Skeletal muscle tissue (tissue), 4 donors: ENCODE measurements around the gene PTPRK. TPM values are rescaled to one million over a fixed set of nuclear protein-coding genes. Genes with fewer than 3 reads are reported as not detected.
"Not testable (repeated sequence)": the region's sequence is repeated elsewhere in the genome, so short reads cannot be mapped to it uniquely, and the experiment has no call there.

Source experiments
- H3K27ac ChIP-seq: one replicate; pipeline ENCODE4 v1.7.0; 2013; ENCODE audit warnings: mild to moderate bottlenecking, low read depth, low read length, inconsistent platforms
- H3K27me3 ChIP-seq, 3 donors: one replicate each; pipeline ENCODE4 v1.7.0; 2013; ENCODE audit warnings: low read length in 3 of 3; ENCODE audit not compliant: control insufficient read depth in 3 of 3, insufficient read depth in 3 of 3
- H3K36me3 ChIP-seq, 3 donors: one replicate each; pipeline ENCODE4 v1.7.0; 2013; ENCODE audit warnings: low read length in 3 of 3; ENCODE audit not compliant: control insufficient read depth in 3 of 3, insufficient read depth in 3 of 3
- H3K4me1 ChIP-seq, 3 donors: one replicate each; pipeline ENCODE4 v1.7.0; 2013; ENCODE audit warnings: low read length in 3 of 3, mild to moderate bottlenecking in 3 of 3; ENCODE audit not compliant: control insufficient read depth in 3 of 3, insufficient read depth in 3 of 3
- H3K4me3 ChIP-seq, 3 donors: one replicate each; pipeline ENCODE4 v1.7.0; 2013; ENCODE audit warnings: low read length in 3 of 3
- H3K9ac ChIP-seq, 3 donors: one replicate each; pipeline ENCODE4 v1.7.0; 2013; ENCODE audit warnings: low read length in 3 of 3, mild to moderate bottlenecking in 3 of 3, moderate library complexity in 2 of 3, low read depth in 1 of 3
- H3K9me3 ChIP-seq, 3 donors: one replicate each; pipeline ENCODE4 v1.7.0; 2013; ENCODE audit warnings: low read length in 3 of 3; ENCODE audit not compliant: control insufficient read depth in 3 of 3
- total RNA-seq: library from RNA; depleted of rRNA; stranded (reverse); fragments of >200 nt; gene quantifications from one replicate; pipeline ENCODE4 v1.2.3, GENCODE V29; 2014
- donor health status: Osteomylitis.

Gene PTPRK
- total RNA-seq, 1 donor from 2014 or later, result 37.1 TPM

DNA sequence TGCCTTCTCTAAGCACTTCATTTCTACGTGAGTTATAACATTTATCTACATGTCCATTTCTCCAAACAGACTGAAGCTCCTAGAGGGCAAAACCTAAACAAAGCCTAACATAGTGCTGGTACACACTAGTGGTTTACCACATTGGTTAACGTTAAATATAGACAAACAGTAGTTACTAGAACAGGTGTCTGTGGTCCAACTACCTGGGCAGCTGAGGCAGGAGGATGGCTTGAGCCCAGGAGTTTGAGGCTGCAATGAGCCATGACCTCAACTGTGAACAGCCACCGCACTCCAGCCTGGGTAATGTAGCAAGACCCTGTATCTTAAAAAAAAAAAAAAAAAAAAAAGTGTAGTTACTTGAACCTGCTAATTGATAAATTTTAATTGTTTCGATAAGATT, 26.5 kb downstream of the PTPRK start:
- H3K27me3 ChIP-seq, result no peaks in the 10 kb centered on the region
- H3K4me1 ChIP-seq, result peaks cover 4 to 8% (median 5%) of the 10 kb centered on the region in 3 donors
- no peak overlapping the region for H3K4me3 ChIP-seq
- H3K9ac ChIP-seq, result no peak overlapping the region
- H3K36me3 ChIP-seq, result no peaks in the 10 kb centered on the region
- no peak overlapping the region for H3K27ac ChIP-seq
- no peaks in the 10 kb centered on the region for H3K9me3 ChIP-seq

- H3K9ac ChIP-seq, result no peak overlapping the region
- H3K9me3 ChIP-seq, result no peaks in the 10 kb centered on the region
- H3K36me3 ChIP-seq, result no peaks in the 10 kb centered on the region
- H3K27me3 ChIP-seq, result no peaks in the 10 kb centered on the region
- peak overlapping the region; percentile 46 for H3K27ac ChIP-seq
- H3K4me1 ChIP-seq, result peaks cover 4 to 8% (median 5%) of the 10 kb centered on the region in 3 donors
- peak overlapping the region in 1 of 3 donors; percentile 60 for H3K4me3 ChIP-seq
Measured at GRCh38 chr6:128492386-128492785, 28.0 kb downstream of the PTPRK start.

DNA sequence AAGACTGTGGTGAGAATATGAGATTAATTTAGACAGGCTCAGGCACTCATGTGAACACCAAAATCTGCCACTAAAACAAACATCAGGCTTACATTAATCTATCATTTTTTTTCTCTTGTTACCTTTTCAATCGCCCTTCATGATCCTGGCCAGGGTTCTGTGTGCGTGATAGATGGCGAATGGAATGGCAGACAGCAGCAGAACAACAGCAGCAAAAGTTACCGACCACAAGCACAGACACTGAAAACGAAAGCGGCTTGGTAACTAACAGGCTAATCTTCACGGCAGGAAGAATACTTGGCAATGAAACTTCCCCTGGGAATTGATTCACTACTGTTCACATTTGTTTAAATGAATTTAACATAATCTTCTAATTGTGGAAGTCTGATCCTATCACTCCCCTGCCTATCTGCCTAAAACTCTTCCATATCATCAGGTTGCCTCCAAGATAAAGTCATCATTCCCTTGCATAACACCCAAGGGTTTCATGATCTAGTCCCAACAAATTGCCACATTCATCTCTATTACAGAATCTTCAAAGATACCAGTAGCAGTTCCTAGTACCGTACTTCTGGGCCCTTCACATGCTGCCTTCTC, 28.7 kb downstream of the PTPRK start:
- no peaks in the 10 kb centered on the region for H3K36me3 ChIP-seq
- H3K27me3 ChIP-seq, result no peaks in the 10 kb centered on the region
- H3K4me1 ChIP-seq, result peaks cover 4 to 8% (median 5%) of the 10 kb centered on the region in 3 donors
- peak overlapping the region; percentile 66 to 71 (median 69) for H3K9ac ChIP-seq
- peak overlapping the region; percentile 60 to 75 (median 71) for H3K4me3 ChIP-seq
- H3K9me3 ChIP-seq, result no peaks in the 10 kb centered on the region
- peak overlapping the region; percentile 46 for H3K27ac ChIP-seq

DNA sequence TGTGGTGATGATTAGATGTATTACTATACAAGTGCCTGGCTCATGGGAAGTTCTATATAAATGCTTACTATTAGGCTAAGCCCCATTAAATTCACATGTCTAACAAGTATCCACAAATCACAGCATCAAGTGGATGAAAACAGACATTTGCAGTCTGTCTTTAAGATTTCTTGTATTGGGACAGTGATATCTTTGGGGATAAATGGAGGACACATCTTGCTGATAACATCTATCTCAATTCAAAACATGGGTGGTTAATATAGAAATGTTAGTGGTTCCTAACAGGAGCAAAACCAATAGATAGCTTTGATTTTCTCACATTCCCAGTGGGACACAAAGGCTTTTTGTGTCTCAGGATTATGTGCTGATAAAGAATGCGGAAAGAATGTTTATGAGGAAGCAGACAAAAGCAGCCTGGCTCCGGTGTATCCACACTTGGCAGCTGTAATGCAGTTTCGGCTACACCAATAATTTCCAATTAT, 29.3 kb downstream of the PTPRK start:
- Histone ChIP-seq H3K4me3 (peak overlapping the region; percentile 60 to 75 (median 71)), H3K27ac (peak overlapping the region; percentile 46), H3K4me1 (peaks cover 4 to 8% (median 5%) of the 10 kb centered on the region in 3 donors), H3K9ac (peak overlapping the region; percentile 66 to 71 (median 69)), H3K27me3 (no peaks in the 10 kb centered on the region), H3K9me3 (no peaks in the 10 kb centered on the region), H3K36me3 (no peaks in the 10 kb centered on the region)

GRCh38 chr6:128487746-128488145, 32.7 kb downstream of the PTPRK start:
- Histone ChIP-seq H3K9me3 (no peaks in the 10 kb centered on the region), H3K27ac (no peak overlapping the region), H3K36me3 (no peaks in the 10 kb centered on the region), H3K4me1 (peaks cover 4 to 8% (median 5%) of the 10 kb centered on the region in 3 donors), H3K4me3 (no peak overlapping the region), H3K27me3 (no peaks in the 10 kb centered on the region), H3K9ac (no peak overlapping the region)

- Histone ChIP-seq H3K36me3 (no peaks in the 10 kb centered on the region), H3K4me3 (no peak overlapping the region), H3K9me3 (no peaks in the 10 kb centered on the region), H3K27ac (no peak overlapping the region), H3K9ac (no peak overlapping the region), H3K4me1 (peaks cover 2 to 7% (median 4%) of the 10 kb centered on the region in 3 donors), H3K27me3 (no peaks in the 10 kb centered on the region)
Measured at GRCh38 chr6:128487055-128487454, 33.3 kb downstream of the PTPRK start.

DNA sequence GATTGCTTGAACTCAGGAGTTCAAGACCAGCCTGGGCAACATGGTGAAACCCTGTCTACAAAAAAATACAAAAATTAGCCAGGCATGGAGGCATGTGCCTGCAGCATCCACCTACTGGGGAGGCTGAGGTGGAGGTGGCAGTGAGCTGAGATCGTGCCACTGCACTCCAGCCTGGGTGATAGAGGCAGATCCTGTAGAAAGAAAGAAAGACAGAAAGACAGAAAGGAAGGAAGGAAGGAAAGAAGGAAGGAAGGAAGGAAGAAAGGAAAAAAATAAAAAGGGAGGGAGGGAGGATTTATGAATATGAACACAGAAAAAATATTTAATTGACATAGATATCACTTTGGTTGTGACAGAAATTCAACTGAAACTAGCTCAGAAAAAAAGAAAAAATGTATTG, 33.8 kb downstream of the PTPRK start:
- H3K9me3 ChIP-seq, H3K27me3 ChIP-seq, H3K4me1 ChIP-seq, H3K27ac ChIP-seq, H3K36me3 ChIP-seq, H3K4me3 ChIP-seq, H3K9ac ChIP-seq: not testable (repeated sequence)

DNA sequence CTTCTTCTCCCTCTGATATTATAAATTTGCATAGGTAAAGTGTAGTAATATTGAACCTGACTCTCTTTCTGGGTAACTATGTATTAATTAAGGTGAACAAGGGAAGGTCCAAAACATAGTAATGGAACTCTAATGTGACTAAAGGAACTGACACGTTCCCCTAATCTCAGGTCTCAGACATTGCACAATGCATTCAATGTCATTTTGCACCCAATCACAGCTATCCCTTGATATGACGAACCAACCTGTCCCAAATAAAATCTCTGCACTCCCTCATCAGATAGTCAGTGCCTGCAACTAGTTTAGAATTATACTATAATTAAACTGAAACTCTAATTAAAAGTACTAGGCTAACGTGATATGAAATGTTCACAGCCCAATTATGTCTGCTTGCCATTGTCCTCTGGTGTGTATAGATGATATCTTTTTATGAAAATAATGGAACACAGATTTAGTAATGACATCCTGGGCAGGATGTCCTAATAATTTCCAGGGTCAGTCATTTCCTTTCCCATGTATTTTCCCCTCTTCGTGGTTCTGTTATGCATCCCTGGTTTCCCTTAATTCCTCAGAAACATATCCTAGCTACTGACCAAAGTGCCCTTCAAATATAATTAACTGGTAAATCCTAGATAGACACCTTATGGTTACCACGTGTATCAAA, 36.8 kb downstream of the PTPRK start:
- Histone ChIP-seq H3K36me3 (no peaks in the 10 kb centered on the region), H3K27me3 (no peaks in the 10 kb centered on the region), H3K4me3 (no peak overlapping the region), H3K27ac (no peak overlapping the region), H3K4me1 (peaks cover 0 to 4% (median 0%) of the 10 kb centered on the region in 3 donors), H3K9ac (no peak overlapping the region), H3K9me3 (no peaks in the 10 kb centered on the region)

DNA sequence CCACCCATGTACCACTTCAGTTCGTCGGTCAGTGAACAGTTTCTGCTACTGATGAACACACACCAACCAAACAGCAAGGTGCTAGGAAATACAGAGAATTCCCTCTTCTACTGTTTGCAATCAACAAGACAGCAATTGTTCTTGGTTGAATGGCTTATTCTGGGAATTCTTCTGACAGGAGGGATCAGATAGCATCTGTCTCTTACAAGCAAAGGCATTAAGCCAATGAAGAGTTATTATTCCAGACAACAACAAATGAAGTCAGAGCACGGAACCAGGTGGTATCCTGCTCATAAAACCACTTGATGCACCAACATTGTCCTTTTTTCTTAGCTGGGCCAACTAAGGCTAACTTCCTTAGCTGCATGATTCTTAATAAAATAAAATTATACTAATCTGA, 37.8 kb downstream of the PTPRK start:
- H3K4me1 ChIP-seq, result peaks cover 0 to 4% (median 0%) of the 10 kb centered on the region in 3 donors

DNA sequence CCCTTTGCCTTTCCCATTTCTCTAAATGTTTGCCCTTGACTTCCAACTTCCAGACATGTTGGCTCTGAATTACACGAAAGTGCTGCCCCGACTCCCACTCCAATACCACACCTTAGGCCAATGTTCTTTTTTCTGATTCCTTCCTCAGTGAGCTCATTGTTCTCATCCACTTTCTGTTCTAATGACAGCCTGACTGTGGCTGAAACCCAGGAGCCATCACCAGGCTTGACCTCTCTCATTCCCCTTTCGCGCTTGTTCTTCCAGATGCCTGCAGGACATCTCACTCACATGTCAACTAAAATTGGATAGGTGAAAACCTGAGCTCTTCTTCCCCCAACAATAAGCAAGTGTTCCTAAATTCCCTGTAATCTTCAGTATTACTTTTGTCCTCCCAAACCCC, 40.4 kb downstream of the PTPRK start:
- Histone ChIP-seq H3K36me3 (no peaks in the 10 kb centered on the region), H3K9ac (no peak overlapping the region), H3K27ac (no peak overlapping the region), H3K27me3 (no peaks in the 10 kb centered on the region), H3K9me3 (no peaks in the 10 kb centered on the region), H3K4me1 (peaks cover 0 to 4% (median 0%) of the 10 kb centered on the region in 3 donors), H3K4me3 (no peak overlapping the region)

More for the DNA sequence above, 37.8 kb downstream of the PTPRK start:
- Histone ChIP-seq H3K9me3 (no peaks in the 10 kb centered on the region), H3K27me3 (no peaks in the 10 kb centered on the region), H3K27ac (no peak overlapping the region), H3K4me3 (no peak overlapping the region), H3K36me3 (no peaks in the 10 kb centered on the region), H3K9ac (no peak overlapping the region)
